GM19023 (cell line): Measurements from ENCODE around the gene NLGN4X.

Experiments used
- ATAC-seq: cut with Tn5 transposase; IDR thresholded peaks from one replicate; pipeline ENCODE4 v1.9.1; 2021; ENCODE audit warnings: mild to moderate bottlenecking, moderate library complexity; ENCODE audit not compliant: unreplicated experiment

Gene NLGN4X

DNA sequence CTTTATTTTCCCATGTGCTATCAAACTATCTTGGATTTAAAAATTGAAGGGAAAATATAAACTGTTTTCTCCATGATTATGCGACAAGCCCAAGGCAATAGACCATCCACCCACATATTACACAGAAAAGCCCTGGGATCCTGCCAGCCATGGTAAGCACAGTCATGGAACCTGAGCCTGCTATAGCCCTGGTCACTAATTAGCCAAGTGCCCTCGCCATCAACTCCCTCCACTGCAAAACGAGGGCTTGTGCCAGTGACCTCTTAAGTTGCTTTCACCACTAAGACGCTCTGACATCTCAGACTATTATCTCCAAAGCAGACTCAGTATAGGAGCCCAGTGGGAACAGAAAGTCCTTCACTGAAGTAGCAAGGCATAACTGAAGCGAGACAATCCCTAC lies 69.2 kb downstream of the NLGN4X start:
- no peak for ATAC-seq

DNA sequence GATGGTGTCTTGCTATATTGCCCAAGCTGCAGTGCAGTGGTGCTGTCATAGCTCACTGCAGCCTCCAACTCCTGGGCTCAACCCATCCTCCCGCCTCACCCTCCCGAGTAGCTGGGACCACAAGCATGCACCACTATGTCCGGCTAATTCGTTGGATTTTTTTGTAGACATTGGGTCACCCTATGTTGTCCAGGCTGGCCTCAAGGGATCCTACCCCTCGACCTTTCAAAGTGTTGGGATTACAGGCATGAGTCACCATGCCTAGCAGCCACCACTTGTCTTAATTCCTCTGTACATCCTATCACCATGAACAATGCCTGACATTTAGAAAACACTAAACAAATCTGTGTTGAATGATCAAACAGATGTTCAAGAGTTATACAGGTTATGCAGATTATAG lies 76.7 kb downstream of the NLGN4X start:
- ATAC-seq, result no peak

GRCh38 chrX:6149060-6149872 lies 79.4 kb downstream of the NLGN4X start:
- ATAC-seq, result no peak

DNA sequence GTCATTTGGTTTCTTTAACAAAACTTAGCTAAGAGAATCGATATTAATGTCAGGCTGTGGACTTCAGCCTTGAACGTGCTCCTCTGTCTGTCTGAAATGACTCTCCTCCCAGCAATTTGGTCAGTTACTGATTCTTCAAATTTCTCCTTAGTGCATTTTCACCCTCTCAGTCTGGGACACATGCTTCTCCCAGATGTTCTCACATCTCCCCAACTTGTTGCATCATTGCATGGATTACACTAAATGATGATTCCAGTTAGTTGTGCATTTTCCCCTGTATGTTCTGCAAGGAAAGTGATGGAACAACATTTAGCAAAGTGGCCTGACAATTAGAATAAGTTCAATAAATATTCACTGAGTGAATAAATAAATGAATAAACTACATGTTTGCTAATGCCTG lies 94.4 kb downstream of the NLGN4X start:
- no peak for ATAC-seq

DNA sequence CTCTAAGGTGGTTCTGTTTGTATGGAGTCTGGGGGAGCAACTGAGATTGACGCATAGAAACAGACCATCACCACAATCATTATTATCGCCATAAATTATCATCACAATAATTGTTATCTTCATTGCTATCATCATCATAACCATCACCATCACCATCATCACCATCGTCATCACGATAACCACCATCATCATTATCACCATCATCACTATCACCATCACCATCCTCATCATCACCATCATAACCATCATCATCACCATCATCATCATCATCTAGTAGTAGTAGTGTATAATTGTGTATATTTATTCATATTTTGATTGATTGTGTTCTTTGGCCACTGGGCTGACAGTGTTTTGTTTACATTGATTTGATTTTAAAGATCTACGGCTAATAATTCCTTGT lies 95.7 kb downstream of the NLGN4X start:
- no peak for ATAC-seq

GRCh38 chrX:6131287-6131686 lies 97.4 kb downstream of the NLGN4X start:
- no peak for ATAC-seq

DNA sequence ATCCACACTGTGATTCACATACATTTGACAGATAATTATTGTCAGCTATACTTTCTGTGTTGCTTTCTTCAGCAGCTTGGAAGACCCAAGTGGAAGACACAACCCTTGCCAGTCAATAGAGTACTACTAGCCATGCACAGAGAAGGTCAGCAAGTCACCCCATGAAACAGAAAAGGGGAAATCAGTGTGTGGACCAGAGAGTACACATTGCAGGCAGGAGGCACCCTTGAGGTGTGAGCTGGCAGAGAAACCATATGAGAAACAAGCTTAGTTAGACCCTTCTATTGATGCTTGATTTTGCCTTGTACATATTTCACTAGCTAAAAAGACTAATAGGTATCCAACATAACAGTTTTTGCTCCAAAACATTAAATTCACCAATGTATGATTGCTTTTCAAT lies 99.5 kb downstream of the NLGN4X start:
- ATAC-seq, result no peak

- no peak for ATAC-seq
Measured at GRCh38 chrX:6120329-6120728, 108.3 kb downstream of the NLGN4X start.

GRCh38 chrX:6095469-6095868 lies 133.2 kb downstream of the NLGN4X start:
- no peak for ATAC-seq

DNA sequence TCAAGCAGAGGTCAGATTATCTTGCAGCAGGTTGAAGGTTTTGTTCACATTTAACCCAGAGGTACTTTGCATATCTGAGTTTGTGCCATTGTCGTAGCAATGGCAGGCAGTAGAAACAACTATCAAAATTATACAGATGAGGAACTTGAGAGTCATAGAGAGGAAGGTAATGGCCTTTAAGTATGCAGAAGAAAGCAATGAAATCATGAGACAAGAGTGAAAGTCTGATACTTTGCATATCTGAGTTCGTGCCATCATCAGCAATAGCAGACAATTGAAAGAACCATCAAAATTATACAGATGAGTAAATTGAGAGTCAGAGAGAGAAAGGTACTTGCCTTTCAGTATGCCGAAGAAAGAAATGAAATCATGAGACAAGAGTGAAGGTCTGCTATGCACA lies 154.1 kb downstream of the NLGN4X start:
- no peak for ATAC-seq

- no peak for ATAC-seq
Measured at GRCh38 chrX:6071731-6072130, 156.9 kb downstream of the NLGN4X start.

- ATAC-seq, result no peak
Measured at GRCh38 chrX:6067600-6067999, 161.1 kb downstream of the NLGN4X start.

DNA sequence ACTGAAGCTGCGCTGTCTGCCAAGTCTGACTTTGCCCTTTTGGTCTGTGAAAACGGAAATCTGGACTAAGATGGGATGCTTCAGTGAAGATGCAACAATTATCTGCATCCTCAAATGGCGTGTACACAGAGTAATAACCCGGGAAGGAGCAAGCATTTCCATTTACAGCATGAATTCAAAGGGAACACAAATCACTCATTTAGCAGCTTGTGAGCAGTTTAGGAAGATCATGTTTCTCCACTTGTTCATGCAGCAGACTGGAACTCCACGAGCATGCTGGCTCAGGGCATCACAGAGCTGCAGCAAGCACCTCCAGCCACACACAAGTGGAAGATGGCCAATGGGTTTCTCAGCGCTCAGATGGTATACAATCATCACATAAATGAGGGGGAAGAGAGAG lies 175.5 kb downstream of the NLGN4X start:
- ATAC-seq, result no peak

DNA sequence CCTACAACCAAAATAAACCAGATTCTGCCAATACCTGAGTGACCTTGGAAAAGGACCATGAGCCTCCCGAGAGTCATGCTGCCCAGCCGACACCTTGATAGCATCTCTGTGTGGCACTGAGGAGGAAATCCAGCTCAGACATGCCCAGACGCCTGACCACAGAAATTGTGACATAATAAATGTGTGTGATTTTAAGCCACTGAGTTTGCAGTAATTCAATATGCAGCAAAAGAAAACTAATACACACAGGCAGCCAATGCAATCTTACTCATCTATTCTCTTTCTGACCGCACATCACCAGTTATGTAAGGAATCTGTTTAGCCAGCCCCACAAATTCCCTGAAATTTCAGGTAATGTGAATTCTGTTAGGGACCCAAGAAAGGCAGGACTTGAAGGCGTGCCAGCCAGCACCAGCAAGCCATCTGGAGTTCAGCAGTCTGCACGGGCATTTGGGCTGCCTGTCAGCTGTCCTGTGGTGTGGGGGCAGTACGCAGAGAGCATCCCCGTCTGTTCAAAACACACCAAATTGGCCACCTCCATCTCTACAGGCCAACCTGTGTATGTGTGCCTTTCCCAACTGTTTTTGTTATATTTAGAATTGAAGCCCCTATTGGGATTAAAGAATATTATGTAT lies 176.4 kb downstream of the NLGN4X start:
- ATAC-seq, result no peak

GRCh38 chrX:6049132-6049531 lies 179.5 kb downstream of the NLGN4X start:
- ATAC-seq, result no peak

DNA sequence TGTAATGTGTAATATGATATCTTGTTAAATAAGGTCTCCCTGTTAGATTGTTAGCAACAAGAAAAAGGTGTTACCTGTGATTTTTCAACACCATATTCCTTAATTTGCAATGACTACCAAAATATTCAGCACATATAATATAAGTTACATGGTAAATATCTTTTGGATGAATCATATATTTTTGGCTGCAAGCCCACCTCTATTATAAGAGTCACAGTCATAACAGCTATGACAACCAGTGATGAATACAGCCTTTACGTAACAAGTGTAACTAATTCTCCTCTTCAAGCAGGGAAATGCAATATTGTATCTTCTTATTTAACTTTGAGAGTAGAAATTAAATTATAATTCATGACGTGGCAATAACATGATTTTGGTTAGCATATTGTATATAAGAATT lies 187.0 kb downstream of the NLGN4X start:
- ATAC-seq, result no peak

- ATAC-seq, result no peak
Measured at GRCh38 chrX:6029014-6029413, 199.7 kb downstream of the NLGN4X start.

GRCh38 chrX:6026980-6027379 lies 201.7 kb downstream of the NLGN4X start:
- no peak for ATAC-seq

DNA sequence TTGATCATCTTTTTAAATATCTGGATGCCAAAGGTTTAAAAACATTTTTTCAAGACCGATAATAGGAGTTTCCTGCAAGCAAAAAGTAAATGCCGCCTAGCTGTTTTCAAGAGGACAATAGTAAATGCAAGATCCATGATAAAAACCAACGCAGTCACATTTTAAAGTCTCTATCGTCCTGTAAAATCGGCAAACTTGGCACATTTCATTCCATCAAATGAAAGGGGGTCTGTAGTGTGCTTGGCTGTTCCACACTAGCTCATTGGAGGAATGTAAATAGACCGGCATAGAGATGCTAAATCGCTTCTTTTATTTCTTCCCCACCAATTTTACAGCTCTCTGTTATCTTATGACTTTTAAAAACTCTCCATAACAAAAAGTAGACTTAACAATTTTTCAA lies 202.2 kb downstream of the NLGN4X start:
- no peak for ATAC-seq

DNA sequence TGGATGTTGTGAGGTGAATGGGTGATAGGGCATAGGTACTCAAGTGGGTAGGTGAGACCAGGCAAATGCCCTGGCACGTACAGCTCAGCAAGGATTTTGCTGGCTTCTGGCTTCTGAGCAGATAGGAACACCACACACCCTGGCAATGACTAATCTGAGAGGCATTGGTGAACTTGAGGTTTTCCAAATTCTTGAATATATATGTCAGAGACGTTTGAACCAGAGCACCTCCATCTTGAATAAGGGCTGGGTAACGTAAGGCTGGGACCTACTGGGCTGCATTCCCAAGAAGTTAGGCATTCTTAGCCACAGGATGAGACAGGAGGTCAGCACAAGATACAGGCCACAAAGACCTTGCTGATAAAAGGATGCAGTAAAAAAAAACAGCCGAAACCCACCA lies 204.5 kb downstream of the NLGN4X start:
- ATAC-seq, result no peak

- ATAC-seq, result no peak
Measured at GRCh38 chrX:6021316-6022091, 207.2 kb downstream of the NLGN4X start.

GRCh38 chrX:6019076-6019475 lies 209.6 kb downstream of the NLGN4X start:
- ATAC-seq, result no peak
